Breast epithelium (tissue), 4 donors: ENCODE data around the gene APBB2. TPM values are rescaled to one million over a fixed set of nuclear protein-coding genes. Genes with fewer than 3 reads are reported as not detected.

ENCODE experiments used
- DNase-seq, 2 donors: peaks; one replicate each; pipeline ENCODE4 v3.0.0-alpha.2; 2019; ENCODE audit warnings: low spot score in 2 of 2
- H3K27ac ChIP-seq, 2 donors: fragments of 200-600 bp; sonication (generic) in 1 of 2; one replicate each; pipeline ENCODE4 v1.5.1; 2016 to 2019; ENCODE audit warnings: mild to moderate bottlenecking in 1 of 2
- H3K27me3 ChIP-seq, 2 donors: fragments of 200-600 bp; sonication (generic) in 1 of 2; one replicate each; pipeline versions ENCODE4 v1.5.1 to v1.6.0; 2017 to 2019; ENCODE audit warnings: control low read depth in 1 of 2, mild to moderate bottlenecking in 1 of 2
- H3K36me3 ChIP-seq: fragments of 200-600 bp; one replicate; pipeline ENCODE4 v1.5.1; 2019
- H3K4me1 ChIP-seq, 2 donors: fragments of 200-600 bp; sonication (generic); one replicate each; pipeline ENCODE4 v1.5.1; 2016 to 2019; ENCODE audit warnings: control low read depth in 1 of 2
- H3K4me3 ChIP-seq, 3 donors: fragments of 200-600 bp; sonication (generic); 1 replicate in 2 of 3; 2 replicates in 1 of 3; pipeline ENCODE4 v1.5.1; 2016 to 2019; ENCODE audit warnings: mild to moderate bottlenecking in 3 of 3, moderate library complexity in 2 of 3
- H3K9me3 ChIP-seq, 2 donors: fragments of 200-600 bp; sonication (generic) in 1 of 2; one replicate each; pipeline ENCODE4 v1.5.1; 2016 to 2019; ENCODE audit warnings: control low read depth in 1 of 2
- CTCF ChIP-seq, 3 donors: fragments of 450-650 bp; IDR thresholded peaks; one replicate each; pipeline ENCODE4 v1.5.1; 2016 to 2017; ENCODE audit warnings: antibody characterized with exemption in 3 of 3, mild to moderate bottlenecking in 3 of 3, moderate library complexity in 3 of 3
- POLR2A ChIP-seq: fragments of 450-650 bp; IDR thresholded peaks from one replicate; pipeline ENCODE4 v1.6.1; 2016; ENCODE audit warnings: antibody characterized with exemption, mild to moderate bottlenecking, moderate library complexity
- POLR2AphosphoS5 ChIP-seq, 3 donors: sonication (generic); formaldehyde crosslinking; IDR thresholded peaks; one replicate each; pipeline ENCODE4 v1.6.1; 2017; ENCODE audit warnings: antibody characterized with exemption in 3 of 3
- intact Hi-C: fragments of 100-400 bp; cut with DNase I; formaldehyde crosslinking; loops from one replicate; pipeline ENCODE4 v1.15.1; 2023; ENCODE audit warnings: low total_unique reads
- total RNA-seq, 3 donors: library from RNA; depleted of rRNA; stranded (reverse); fragments of >200 nt; gene quantifications; one replicate each; pipeline ENCODE4 v1.1.0, GENCODE V29; 2016

APBB2 gene
- total RNA-seq, 3 donors from 2014 or later: 87.4 to 192 (median 153) TPM

- no peaks in the 10 kb centered on the region for H3K4me1 ChIP-seq
- H3K36me3 ChIP-seq: no peaks in the 10 kb centered on the region
- no peaks in the 10 kb centered on the region for H3K9me3 ChIP-seq
- intact Hi-C loops: no loop called here
- H3K27ac ChIP-seq: no peak overlapping the region
- no peak for DNase-seq
- TF ChIP-seq POLR2AphosphoS5 (IDR thresholded peaks at IDR 0.05) (no peak), CTCF (IDR thresholded peaks at IDR 0.05) (no peak), POLR2A (no peak)
- no peaks in the 10 kb centered on the region for H3K27me3 ChIP-seq
- H3K4me3 ChIP-seq: no peak overlapping the region
Observed at GRCh38 chr4:40916218-40916555, 298.2 kb downstream of the APBB2 start.

- H3K4me3 ChIP-seq: no peak overlapping the region
- H3K4me1 ChIP-seq: no peaks in the 10 kb centered on the region
- H3K9me3 ChIP-seq: no peaks in the 10 kb centered on the region
- no peak overlapping the region for H3K27ac ChIP-seq
- intact Hi-C loops: no loop called here
- DNase-seq: no peak
- H3K27me3 ChIP-seq: no peaks in the 10 kb centered on the region
- no peaks in the 10 kb centered on the region for H3K36me3 ChIP-seq
- TF ChIP-seq CTCF (IDR thresholded peaks at IDR 0.05) (no peak), POLR2AphosphoS5 (IDR thresholded peaks at IDR 0.05) (no peak), POLR2A (no peak)
Observed at GRCh38 chr4:40915318-40916217, 298.8 kb downstream of the APBB2 start.

GRCh38 chr4:40912460-40913184 lies 301.7 kb downstream of the APBB2 start:
- H3K27me3 ChIP-seq: no peaks in the 10 kb centered on the region
- intact Hi-C loops: no loop called here
- no peaks in the 10 kb centered on the region for H3K9me3 ChIP-seq
- no peak for DNase-seq
- no peak overlapping the region for H3K27ac ChIP-seq
- no peaks in the 10 kb centered on the region for H3K4me1 ChIP-seq
- TF ChIP-seq CTCF (IDR thresholded peaks at IDR 0.05) (no peak), POLR2A (no peak)
- no peak overlapping the region for H3K4me3 ChIP-seq
- H3K36me3 ChIP-seq: no peaks in the 10 kb centered on the region

- Histone ChIP-seq H3K27me3 (no peaks in the 10 kb centered on the region), H3K27ac (no peak overlapping the region), H3K4me1 (no peaks in the 10 kb centered on the region), H3K4me3 (no peak overlapping the region), H3K36me3 (no peaks in the 10 kb centered on the region), H3K9me3 (no peaks in the 10 kb centered on the region)
- no peak for DNase-seq
- intact Hi-C loops: no loop called here
- TF ChIP-seq POLR2A (no peak), POLR2AphosphoS5 (IDR thresholded peaks at IDR 0.05) (no peak), CTCF (IDR thresholded peaks at IDR 0.05) (no peak)
Observed at GRCh38 chr4:40910706-40911105, 303.6 kb downstream of the APBB2 start.

- Histone ChIP-seq H3K9me3 (no peaks in the 10 kb centered on the region), H3K36me3 (no peaks in the 10 kb centered on the region), H3K4me3 (no peak overlapping the region), H3K27me3 (no peaks in the 10 kb centered on the region), H3K4me1 (no peaks in the 10 kb centered on the region), H3K27ac (peak overlapping the region; percentile 4 to 60)
- TF ChIP-seq POLR2AphosphoS5 (IDR thresholded peaks at IDR 0.05) (no peak), POLR2A (no peak), CTCF (IDR thresholded peaks at IDR 0.05) (no peak)
- intact Hi-C loops: no loop called here
- no peak for DNase-seq
Observed at GRCh38 chr4:40909363-40909876, 304.9 kb downstream of the APBB2 start.
